ENCODE measurements around the gene CDH20.

- TF ChIP-seq CTCF (IDR thresholded peaks at IDR 0.05; ENCODE audit: poor library complexity) (no peak), EZH2phosphoT487 (IDR thresholded peaks at IDR 0.05; ENCODE audit: low read depth, severe bottlenecking, unreplicated experiment) (no peak), EZH2 (IDR thresholded peaks at IDR 0.05; ENCODE audit: borderline replicate concordance) (no peak)
Observed at GRCh38 chr18:61575419-61575818, 242.2 kb downstream of the CDH20 start.

Data from hepatocyte (in vitro differentiated cells).